Body of pancreas (tissue), 4 donors: ENCODE data around the gene CYP19A1.

ENCODE experiments used
- CTCF ChIP-seq, 7 experiments: fragments of 450-650 bp in 4 of 7; fragments of 200-600 bp in 3 of 7; sonication (generic) in 3 of 7; IDR thresholded peaks; one replicate each; pipeline ENCODE4 v1.5.1; 2016 to 2019; ENCODE audit warnings: antibody characterized with exemption in 7 of 7
- POLR2A ChIP-seq, 3 donors: fragments of 450-650 bp; IDR thresholded peaks; one replicate each; pipeline ENCODE4 v1.6.1; 2016; ENCODE audit warnings: antibody characterized with exemption in 3 of 3, mild to moderate bottlenecking in 2 of 3

- TF ChIP-seq CTCF (IDR thresholded peaks at IDR 0.05) (no peak), POLR2A (IDR thresholded peaks at IDR 0.05) (no peak)
These were observed 53.5 kb downstream of the CYP19A1 start for GRCh38 chr15:51284871-51285270.
